ENCODE data around the gene PHLPP1.
"Not testable (repeated sequence)": the region's sequence is repeated elsewhere in the genome, so short reads cannot be mapped to it uniquely, and the experiment has no call there.

Gene PHLPP1

GRCh38 chr18:62776024-62776570 is 60.8 kb downstream of the PHLPP1 start:
- DNase-seq: no peak

- DNase-seq: peak; percentile 39
Observed at GRCh38 chr18:62777814-62778213, 62.5 kb downstream of the PHLPP1 start.

GRCh38 chr18:62778976-62779869 is 63.9 kb downstream of the PHLPP1 start:
- DNase-seq: no peak

DNA sequence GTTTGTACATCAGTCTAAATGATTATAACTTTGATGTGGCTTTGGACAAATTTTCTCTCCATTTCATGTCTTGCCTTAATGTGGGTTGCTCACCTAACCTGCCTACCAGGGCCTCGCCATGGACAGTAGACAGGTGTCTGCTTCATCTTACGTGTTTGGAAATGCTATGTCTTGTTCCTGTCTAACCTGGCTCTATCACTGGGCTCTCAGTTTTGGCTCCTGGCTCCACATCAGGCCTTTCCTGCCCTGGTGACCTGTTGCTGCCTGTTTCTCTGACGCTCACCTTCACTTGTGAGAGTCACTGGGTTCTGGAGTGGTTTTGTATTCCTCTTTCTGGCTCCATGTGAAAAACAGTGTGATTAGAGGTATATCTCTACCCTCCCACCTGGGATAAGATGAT is 65.9 kb downstream of the PHLPP1 start:
- DNase-seq: no peak

DNA sequence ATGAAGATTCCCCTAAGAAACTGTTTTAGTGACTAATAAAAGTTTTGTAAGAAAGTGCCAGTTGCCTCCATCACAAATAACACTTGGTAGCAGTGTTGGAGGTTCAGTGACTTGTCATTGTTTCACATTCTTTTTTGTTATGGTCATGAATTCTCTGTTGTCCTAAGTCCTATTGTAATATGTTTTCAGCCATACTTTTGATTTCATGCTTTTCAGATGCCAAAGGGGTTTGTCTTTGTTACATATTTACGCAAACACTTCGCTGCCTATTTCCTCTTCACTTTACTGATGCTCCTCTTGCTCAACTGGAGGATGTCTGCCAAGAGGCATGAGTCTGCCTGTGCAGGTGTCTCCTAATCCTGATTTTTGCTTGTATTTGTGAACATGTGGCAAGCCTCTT is 66.6 kb downstream of the PHLPP1 start:
- peak; percentile 53 for DNase-seq

GRCh38 chr18:62784338-62784965 is 69.1 kb downstream of the PHLPP1 start:
- peak; percentile 75 for DNase-seq

GRCh38 chr18:62784966-62785413 is 69.6 kb downstream of the PHLPP1 start:
- DNase-seq: peak; percentile 10

GRCh38 chr18:62786689-62787088 is 71.3 kb downstream of the PHLPP1 start:
- DNase-seq: no peak

DNA sequence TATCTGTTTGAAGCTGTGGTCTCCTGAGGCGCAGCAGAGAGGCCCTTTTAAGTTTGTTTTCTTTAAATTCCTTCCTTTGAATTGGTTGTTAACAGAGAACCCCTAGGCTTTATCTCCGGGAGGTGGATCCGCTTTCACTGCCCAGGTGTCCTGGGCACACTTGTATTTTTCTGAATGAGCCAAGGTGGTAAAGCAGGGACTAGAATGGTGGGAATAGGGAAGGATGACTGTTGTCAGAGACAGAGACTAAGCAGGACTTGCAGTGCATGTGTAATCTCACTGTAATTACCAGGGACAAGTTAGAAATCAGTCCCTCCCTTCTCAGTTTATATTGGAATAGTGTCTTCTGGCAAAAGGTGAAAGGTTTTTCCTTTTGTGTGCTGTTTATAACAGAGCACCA is 72.8 kb downstream of the PHLPP1 start:
- DNase-seq: no peak

DNA sequence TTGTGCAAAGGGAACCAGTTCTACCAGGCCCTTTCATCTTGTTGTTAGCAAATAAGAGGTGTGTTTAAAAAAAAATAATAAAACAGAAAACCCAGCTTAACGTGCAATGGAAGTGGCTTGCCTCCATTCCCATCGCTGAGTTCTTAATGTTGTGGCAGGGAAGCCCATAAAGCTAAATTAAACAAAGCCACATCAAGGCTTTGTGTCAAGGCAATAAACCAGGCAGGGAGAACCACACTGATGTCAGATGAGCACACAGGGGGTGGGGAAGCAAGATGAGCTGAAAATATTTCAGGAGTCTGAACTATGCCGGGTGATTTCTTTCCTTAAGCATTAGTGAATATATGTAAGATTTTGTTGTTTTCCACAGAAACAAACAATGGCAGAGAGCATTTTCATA is 73.5 kb downstream of the PHLPP1 start:
- DNase-seq: no peak

DNA sequence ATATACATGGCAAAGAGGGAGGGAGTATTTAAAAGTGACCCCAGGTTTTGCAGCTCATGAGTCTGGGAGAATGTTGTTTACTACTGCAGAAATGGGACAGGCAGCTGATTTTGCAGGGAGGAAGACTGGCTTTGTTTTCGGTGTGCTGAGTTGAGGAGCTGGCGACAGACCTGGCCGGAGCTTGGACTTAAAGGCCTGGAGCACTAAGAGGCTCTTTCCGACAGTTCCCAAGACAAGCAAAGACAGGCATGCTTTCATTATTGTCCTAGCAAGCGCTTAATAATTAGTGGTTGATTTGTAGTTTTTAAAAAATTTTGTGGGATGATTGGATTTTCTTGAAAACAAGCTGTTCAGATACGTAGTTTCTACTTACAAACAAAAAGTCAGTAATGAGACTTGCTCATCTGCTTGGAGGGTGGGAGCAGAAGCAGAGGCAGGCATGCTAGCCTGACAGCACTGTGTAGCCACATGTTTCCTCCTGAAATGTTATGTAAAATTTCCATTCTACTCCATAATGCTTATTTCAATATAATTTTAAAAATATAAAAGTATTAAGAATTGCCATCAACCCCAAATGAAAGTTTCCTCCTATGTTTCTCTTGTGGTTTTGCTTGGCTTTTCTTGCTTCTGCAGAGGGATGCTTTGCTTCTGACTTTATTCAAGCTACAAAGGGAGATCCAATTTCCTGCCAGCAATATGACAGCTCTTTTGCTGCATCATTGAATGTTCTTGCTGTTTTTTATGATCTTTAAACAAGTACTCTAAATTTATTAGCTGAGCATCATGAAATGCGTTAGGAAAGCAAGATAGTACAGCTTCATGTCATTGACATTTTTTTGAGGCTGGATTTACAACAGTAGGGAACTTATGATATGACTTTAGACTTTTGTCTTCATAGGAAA is 75.8 kb downstream of the PHLPP1 start:
- no peak for DNase-seq

DNA sequence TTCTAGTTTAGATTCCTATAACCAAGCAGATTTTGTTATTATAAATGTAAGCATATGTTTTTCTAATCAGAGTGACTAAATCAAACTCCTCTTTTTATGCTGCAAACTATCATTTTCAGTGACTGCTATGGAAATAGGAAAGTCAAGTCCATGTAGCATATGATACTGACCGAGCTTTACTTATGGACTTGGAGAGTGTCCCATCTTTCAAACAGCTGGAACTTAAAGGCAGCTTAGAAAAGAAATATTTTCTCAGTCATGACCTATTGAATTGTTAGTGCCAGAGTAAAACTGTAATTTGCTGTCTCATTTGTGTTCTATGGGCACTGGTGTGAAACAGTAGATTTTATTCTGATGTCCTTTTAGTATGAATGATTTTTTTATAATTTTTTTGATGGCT is 76.7 kb downstream of the PHLPP1 start:
- no peak for DNase-seq

DNA sequence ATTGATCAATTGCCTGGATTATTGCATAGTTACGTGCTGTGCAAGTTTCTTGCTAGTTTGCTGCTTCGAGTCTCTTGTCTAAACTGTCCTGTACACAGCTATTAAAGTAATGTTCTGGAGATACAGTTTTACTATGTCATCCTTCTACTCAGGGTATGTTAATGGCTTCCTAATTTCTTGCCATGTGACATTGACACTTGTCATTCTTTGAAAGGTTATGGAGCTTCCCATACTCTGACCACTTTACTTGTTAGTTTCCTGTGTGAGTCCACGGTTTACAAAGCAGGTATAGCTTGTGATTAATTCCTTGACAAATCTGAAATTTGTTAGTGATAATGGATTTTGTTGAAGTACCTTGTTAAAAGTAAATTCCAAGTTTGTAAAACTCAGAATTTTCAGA is 80.5 kb downstream of the PHLPP1 start:
- no peak for DNase-seq

DNA sequence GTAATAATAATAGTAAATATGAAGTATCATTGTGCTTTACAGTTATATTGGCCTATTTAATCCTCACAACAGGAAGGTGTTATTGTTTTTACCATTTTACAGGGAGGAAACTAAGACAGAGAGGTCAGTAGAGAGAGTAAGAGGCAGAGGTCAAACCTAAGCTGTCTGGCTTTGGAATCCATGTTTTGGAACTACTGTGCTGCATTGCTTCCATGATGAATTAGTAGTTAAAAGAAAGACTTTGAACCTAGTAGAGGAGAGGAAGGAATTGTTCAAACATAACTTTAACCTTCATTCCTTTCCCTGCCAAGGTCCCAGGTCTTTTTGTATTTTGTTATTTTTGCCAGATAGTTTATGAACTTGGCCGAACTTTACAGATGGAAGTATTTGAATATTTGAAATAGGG is 80.9 kb downstream of the PHLPP1 start:
- no peak for DNase-seq

DNA sequence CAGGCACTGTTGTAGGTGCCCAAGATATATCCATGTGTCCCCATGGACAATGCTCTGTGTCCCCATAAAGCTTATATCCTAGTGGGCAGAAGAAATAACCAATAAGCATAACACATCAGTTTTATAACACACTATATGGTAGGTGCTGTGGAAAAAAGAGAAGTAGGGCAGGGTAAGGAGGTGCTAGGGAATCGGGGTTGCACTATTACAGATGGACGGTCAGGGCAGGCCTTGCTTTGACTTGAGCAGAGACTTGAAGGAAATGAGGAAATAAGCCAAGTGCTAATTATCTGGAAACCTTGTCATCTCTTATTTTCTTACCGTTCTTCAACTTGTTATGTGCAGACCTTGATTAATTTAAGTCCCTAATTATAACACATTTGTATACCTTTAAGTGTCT is 82.0 kb downstream of the PHLPP1 start:
- DNase-seq: no peak

DNA sequence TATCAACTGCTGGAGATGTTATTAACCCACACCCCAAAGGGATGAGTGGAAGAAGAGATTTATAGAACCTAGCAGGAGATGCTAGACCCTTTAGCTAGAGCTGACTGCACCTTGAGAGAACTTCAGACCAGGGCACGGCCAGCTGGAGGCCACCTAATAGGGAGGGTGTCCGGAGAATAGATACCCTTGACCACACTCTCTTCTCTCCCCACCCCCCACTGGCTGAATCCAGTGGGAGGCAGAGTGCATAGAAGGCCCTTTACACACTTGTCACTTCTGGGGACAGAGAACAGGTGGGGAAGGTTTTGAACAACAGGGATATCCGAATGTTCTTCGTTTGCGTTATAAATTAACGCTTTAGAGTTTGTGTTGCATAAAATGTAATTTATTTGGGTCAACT is 84.6 kb downstream of the PHLPP1 start:
- DNase-seq: no peak

- no peak for DNase-seq
Observed at GRCh38 chr18:62802523-62802922, 87.2 kb downstream of the PHLPP1 start.

- DNase-seq: peak; percentile 35
Observed at GRCh38 chr18:62807396-62807795, 92.1 kb downstream of the PHLPP1 start.

GRCh38 chr18:62808123-62808522 is 92.8 kb downstream of the PHLPP1 start:
- DNase-seq: peak; percentile 80

GRCh38 chr18:62809445-62809844 is 94.1 kb downstream of the PHLPP1 start:
- not testable (repeated sequence) for DNase-seq

DNA sequence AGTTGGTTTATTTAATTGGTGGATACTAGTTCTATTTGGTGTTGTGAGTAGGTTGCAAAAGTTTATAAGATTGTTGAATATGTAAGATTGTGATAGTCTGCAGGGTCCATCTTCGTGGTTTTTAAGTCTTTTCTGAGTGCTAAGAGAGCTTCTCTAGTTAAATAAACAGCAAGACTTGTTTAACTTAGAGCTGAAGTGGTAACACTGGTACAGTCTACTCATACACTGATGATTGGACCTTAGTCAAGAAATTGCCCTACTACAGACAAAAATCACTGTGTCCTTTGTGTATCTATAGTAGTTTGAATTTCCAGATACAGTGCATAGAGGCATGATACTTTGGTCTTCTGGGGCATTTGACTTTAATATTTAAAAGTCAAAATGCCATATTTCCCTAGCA is 94.6 kb downstream of the PHLPP1 start:
- DNase-seq: no peak

GRCh38 chr18:62810682-62811081 is 95.3 kb downstream of the PHLPP1 start:
- no peak for DNase-seq

DNA sequence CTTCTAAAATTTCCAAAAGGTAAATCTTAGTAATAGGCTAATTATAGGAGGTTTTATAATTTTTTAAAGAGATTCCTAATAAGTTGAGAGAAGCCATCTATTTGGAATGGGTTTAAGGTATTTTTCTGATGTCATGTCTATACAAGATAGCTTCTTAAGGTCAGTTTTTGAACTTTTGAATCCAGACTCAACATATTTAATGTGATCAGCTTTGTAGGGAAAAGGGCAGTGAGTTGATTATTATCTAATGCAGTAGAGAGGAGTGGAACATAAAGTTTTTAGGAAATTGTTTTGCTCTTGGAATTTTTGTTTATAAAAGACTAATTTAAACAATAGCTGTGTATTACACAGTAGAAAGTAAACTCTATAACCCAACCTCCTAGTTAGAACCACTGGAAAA is 96.3 kb downstream of the PHLPP1 start:
- DNase-seq: no peak
